ENCODE data around the gene C1QTNF2. TPM values are rescaled to one million over a fixed set of nuclear protein-coding genes. Genes with fewer than 3 reads are reported as not detected.

C1QTNF2 gene
- total RNA-seq, 1 donor from 2014 or later, result not detected

DNA sequence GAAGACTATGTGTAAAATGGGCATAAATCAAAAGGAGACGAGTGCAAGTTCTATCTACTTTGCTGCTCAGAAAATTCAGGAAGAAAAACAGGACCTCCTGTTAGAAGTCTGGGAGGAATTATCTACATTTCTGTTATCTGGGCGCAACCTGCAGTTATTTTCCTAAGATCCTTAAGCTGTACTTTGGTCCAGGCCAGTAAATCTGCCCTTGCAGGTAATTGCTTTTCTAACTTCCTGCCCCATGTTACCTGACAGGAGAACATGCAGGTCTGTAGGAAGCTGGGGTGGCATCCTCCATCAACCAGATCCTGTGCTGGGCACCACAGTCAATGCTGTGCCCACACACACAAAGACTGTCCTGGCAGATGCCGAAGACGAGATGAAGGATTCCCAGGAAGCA is 63.7 kb downstream of the C1QTNF2 start:
- intact Hi-C loops (cut with micrococcal nuclease), result no loop called here

- intact Hi-C loops (cut with micrococcal nuclease), result no loop called here
Measured at GRCh38 chr5:160305319-160305718, 65.1 kb downstream of the C1QTNF2 start.

GRCh38 chr5:160303690-160304089 is 66.7 kb downstream of the C1QTNF2 start:
- intact Hi-C loops (cut with micrococcal nuclease), result no loop called here

DNA sequence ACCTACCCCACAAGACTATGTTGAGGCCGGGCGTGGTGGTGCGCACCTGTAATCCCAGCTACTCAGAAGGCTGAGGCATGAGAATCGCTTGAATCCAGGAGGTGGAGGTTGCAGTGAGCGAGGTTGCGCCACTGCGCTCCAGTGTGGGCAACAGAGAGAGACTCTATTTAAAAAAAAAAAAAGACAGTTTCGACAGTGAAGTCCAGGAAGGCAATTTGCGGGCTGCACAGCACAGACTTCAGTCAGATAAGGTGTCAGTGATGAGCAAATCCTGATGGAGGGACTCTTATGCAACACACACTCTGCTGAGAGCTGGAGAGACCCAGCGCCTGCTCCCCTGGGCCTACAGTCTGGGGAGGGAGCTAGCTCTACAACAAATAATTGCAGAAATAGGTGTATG is 72.2 kb downstream of the C1QTNF2 start:
- intact Hi-C loops (cut with micrococcal nuclease), result no loop called here

DNA sequence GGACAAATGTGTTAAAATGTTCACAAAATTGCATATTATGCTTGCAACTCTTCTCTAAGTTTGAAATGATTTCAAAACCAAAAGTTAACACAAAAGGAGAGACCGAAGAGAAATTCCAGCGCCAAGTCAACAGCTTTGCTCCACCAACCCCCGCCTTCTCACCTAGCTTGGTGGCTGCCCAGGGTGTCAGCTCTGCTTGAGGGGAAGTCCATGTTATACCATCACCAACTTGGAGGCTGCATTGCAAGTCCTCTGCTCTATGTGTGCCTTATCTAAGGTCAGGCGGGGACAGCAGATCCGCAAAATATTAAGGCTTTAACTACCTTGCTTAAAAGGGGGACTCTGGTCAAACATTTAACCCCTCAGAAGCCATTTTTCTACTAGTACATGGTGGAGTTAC is 72.7 kb downstream of the C1QTNF2 start:
- intact Hi-C loops (cut with micrococcal nuclease), result no loop called here

Other genes starting within 250 kb of the C1QTNF2 start
- not detected in 2 replicates for gene FABP6, start 141.1 kb downstream of the C1QTNF2 start, total RNA-seq
- gene CCNJL, start 58.1 kb downstream of the C1QTNF2 start, total RNA-seq, result not detected in 2 replicates
- 0.51 and 0.81 TPM in 2 replicates for gene FAM200C, start 29.4 kb upstream of the C1QTNF2 start, total RNA-seq
- 48.6 and 55.2 TPM in 2 replicates for gene SLU7, start 48.5 kb upstream of the C1QTNF2 start, total RNA-seq
- 98.7 and 99.1 TPM in 2 replicates for gene PTTG1, start 51.2 kb upstream of the C1QTNF2 start, total RNA-seq

Data from T-helper 1 cell treated with Interleukin-12 subunit alpha and Interleukin-12 subunit beta and Interleukin-4 antibody, amounts not matched to agents 30 ng/mL and 1 ng/mL, for 36 hours (primary cell).